DMS 273 (cell line): ENCODE results near the gene MYCBPAP.

Experiments used
- DNase-seq: peaks from one replicate; lab custom pipeline; 2025; ENCODE audit not compliant: unreplicated experiment; lab: John Stamatoyannopoulos, UW

MYCBPAP gene

GRCh38 chr17:50535407-50535806 lies 27.2 kb downstream of the MYCBPAP start:
- DNase-seq = no peak

GRCh38 chr17:50536683-50537646 lies 28.7 kb downstream of the MYCBPAP start:
- DNase-seq = no peak

- no peak for DNase-seq
Measured at GRCh38 chr17:50537721-50538548, 29.7 kb downstream of the MYCBPAP start.

- DNase-seq = peak; percentile 30
Measured at GRCh38 chr17:50538549-50539410, 30.5 kb downstream of the MYCBPAP start.

GRCh38 chr17:50539762-50540559 lies 31.7 kb downstream of the MYCBPAP start:
- DNase-seq = peak; percentile 34

- DNase-seq = no peak
Measured at GRCh38 chr17:50540560-50541401, 32.5 kb downstream of the MYCBPAP start.

- DNase-seq = no peak
Measured at GRCh38 chr17:50541402-50541715, 33.1 kb downstream of the MYCBPAP start.

- DNase-seq = peak; percentile 94
Measured at GRCh38 chr17:50541716-50542688, 33.8 kb downstream of the MYCBPAP start.

GRCh38 chr17:50542795-50543774 lies 34.8 kb downstream of the MYCBPAP start:
- peak; percentile 32 for DNase-seq

- no peak for DNase-seq
Measured at GRCh38 chr17:50544516-50544915, 36.3 kb downstream of the MYCBPAP start.

- DNase-seq = no peak
Measured at GRCh38 chr17:50545311-50545710, 37.1 kb downstream of the MYCBPAP start.

GRCh38 chr17:50546701-50547034 lies 38.4 kb downstream of the MYCBPAP start:
- DNase-seq = no peak

- peak; percentile 96 for DNase-seq
Measured at GRCh38 chr17:50547035-50547735, 38.9 kb downstream of the MYCBPAP start, which contains the start of gene SPATA20. TSS of gene SPATA20 (plus strand) at chr17:50547174. CDS start at chr17:50547209, 35 bp downstream.

- peak; percentile 41 for DNase-seq
Measured at GRCh38 chr17:50547736-50548083, 39.5 kb downstream of the MYCBPAP start.

- DNase-seq = no peak
Measured at GRCh38 chr17:50548831-50549230, 40.6 kb downstream of the MYCBPAP start.

GRCh38 chr17:50549256-50549941 lies 41.2 kb downstream of the MYCBPAP start:
- DNase-seq = no peak
